NCI-H1092 (cell line): ENCODE measurements around the gene PKN1.
A peak's percentile ranks its signal among the peaks of the same experiment; 100 is the strongest.
"Not testable (repeated sequence)": the region's sequence is repeated elsewhere in the genome, so short reads cannot be mapped to it uniquely, and the experiment has no call there.

Experiments used
- DNase-seq: peaks from one replicate; lab custom pipeline; 2025; lab: John Stamatoyannopoulos, UW

The PKN1 gene

GRCh38 chr19:14432791-14433553, at the start of gene PKN1:
PKN1 (plus strand) TSS chr19:14433306; CDS start chr19:14433522, 216 bp downstream.
- DNase-seq: peak; percentile 49

- DNase-seq: no peak
These were observed 49.2 kb upstream of the PKN1 start for GRCh38 chr19:14383661-14384555.

GRCh38 chr19:14385492-14385891, 47.6 kb upstream of the PKN1 start:
- DNase-seq: no peak

GRCh38 chr19:14390548-14390947, 42.6 kb upstream of the PKN1 start:
- no peak for DNase-seq

GRCh38 chr19:14391156-14391821, 41.8 kb upstream of the PKN1 start:
- DNase-seq: no peak

- no peak for DNase-seq
These were observed 39.8 kb upstream of the PKN1 start for GRCh38 chr19:14393329-14393728.

- DNase-seq: no peak
These were observed 38.9 kb upstream of the PKN1 start for GRCh38 chr19:14394167-14394566.

- DNase-seq: no peak
These were observed 37.8 kb upstream of the PKN1 start for GRCh38 chr19:14395262-14395661.

- DNase-seq: no peak
These were observed 37.3 kb upstream of the PKN1 start for GRCh38 chr19:14395710-14396336.

- DNase-seq: not testable (repeated sequence)
These were observed 36.4 kb upstream of the PKN1 start for GRCh38 chr19:14396730-14397129.

- DNase-seq: not testable (repeated sequence)
These were observed 35.9 kb upstream of the PKN1 start for GRCh38 chr19:14397168-14397567.

GRCh38 chr19:14400951-14401431, 32.1 kb upstream of the PKN1 start:
- DNase-seq: no peak

GRCh38 chr19:14401468-14402195, 31.5 kb upstream of the PKN1 start:
- DNase-seq: no peak

GRCh38 chr19:14402332-14403144, 30.6 kb upstream of the PKN1 start:
- no peak for DNase-seq

GRCh38 chr19:14403145-14403930, 29.8 kb upstream of the PKN1 start:
- not testable (repeated sequence) for DNase-seq

- DNase-seq: no peak
These were observed 28.8 kb upstream of the PKN1 start for GRCh38 chr19:14404312-14404711.

- DNase-seq: no peak
These were observed 27.7 kb upstream of the PKN1 start for GRCh38 chr19:14405380-14405757.

GRCh38 chr19:14405758-14406644, 27.1 kb upstream of the PKN1 start:
- DNase-seq: peak; percentile 8
